NCI-H446 (cell line): ENCODE measurements around the gene PAM.
A peak's percentile ranks its signal among the peaks of the same experiment; 100 is the strongest.
"Not testable (repeated sequence)": the region's sequence is repeated elsewhere in the genome, so short reads cannot be mapped to it uniquely, and the experiment has no call there.

Source experiments
- DNase-seq, 2 experiments: peaks; one replicate each; lab custom pipeline; 2025; lab: John Stamatoyannopoulos, UW

Gene PAM

GRCh38 chr5:102751903-102752376, 3.2 kb upstream of the PAM start:
- DNase-seq: not testable (repeated sequence)

- DNase-seq: no peak
Measured at GRCh38 chr5:102753889-102754766, 977 bp upstream of the PAM start.

GRCh38 chr5:102755686-102756371, 724 bp downstream of the PAM start:
- peak; percentile 45 to 48 for DNase-seq

- DNase-seq: no peak
Measured at GRCh38 chr5:102758576-102758975, 3.5 kb downstream of the PAM start.

GRCh38 chr5:102759289-102759688, 4.2 kb downstream of the PAM start:
- DNase-seq: peak; percentile 39 to 48

- no peak for DNase-seq
Measured at GRCh38 chr5:102759700-102760099, 4.6 kb downstream of the PAM start.

- DNase-seq: peak in 1 of 2 experiments; percentile 47
Measured at GRCh38 chr5:102760815-102761214, 5.7 kb downstream of the PAM start.

- DNase-seq: peak in 1 of 2 experiments; percentile 26
Measured at GRCh38 chr5:102762095-102762534, 7.0 kb downstream of the PAM start.

GRCh38 chr5:102762562-102763227, 7.6 kb downstream of the PAM start:
- DNase-seq: no peak

- DNase-seq: no peak
Measured at GRCh38 chr5:102763734-102764133, 8.6 kb downstream of the PAM start.

- no peak for DNase-seq
Measured at GRCh38 chr5:102764381-102765004, 9.4 kb downstream of the PAM start.

GRCh38 chr5:102765350-102765749, 10.2 kb downstream of the PAM start:
- no peak for DNase-seq

GRCh38 chr5:102766295-102767090, 11.4 kb downstream of the PAM start:
- DNase-seq: no peak

- no peak for DNase-seq
Measured at GRCh38 chr5:102767862-102768261, 12.8 kb downstream of the PAM start.

- no peak for DNase-seq
Measured at GRCh38 chr5:102770803-102771202, 15.7 kb downstream of the PAM start.

GRCh38 chr5:102771435-102771834, 16.3 kb downstream of the PAM start:
- no peak for DNase-seq

- no peak for DNase-seq
Measured at GRCh38 chr5:102772273-102772672, 17.2 kb downstream of the PAM start.

GRCh38 chr5:102773133-102773532, 18.0 kb downstream of the PAM start:
- no peak for DNase-seq

- not testable (repeated sequence) for DNase-seq
Measured at GRCh38 chr5:102775756-102776155, 20.7 kb downstream of the PAM start.

- no peak for DNase-seq
Measured at GRCh38 chr5:102777099-102777498, 22.0 kb downstream of the PAM start.

GRCh38 chr5:102778478-102778877, 23.4 kb downstream of the PAM start:
- DNase-seq: no peak
